ENCODE results near the gene PFKL. TPM values are rescaled to one million over a fixed set of nuclear protein-coding genes. Genes with fewer than 3 reads are reported as not detected.

The PFKL gene
- total RNA-seq, 2 experiments from 2014 or later, result 218 to 221 TPM

DNA sequence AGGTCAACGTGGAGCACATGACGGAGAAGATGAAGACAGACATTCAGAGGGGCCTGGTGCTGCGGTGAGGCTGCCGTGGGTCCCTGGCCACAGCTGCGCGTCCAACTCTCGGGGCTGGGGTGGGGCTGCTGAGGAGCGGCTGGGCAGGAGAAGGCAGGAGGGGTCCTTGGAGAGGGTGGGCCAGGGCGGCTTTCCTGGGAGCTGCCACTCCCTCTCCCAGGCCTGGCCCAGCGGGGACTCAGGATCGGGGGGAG is 24.9 kb downstream of the PFKL start:
- Mint-ChIP-seq H3K4me1 (no peaks in the 10 kb centered on the region), H3K4me3 (no peak overlapping the region), H3K27ac (no peak overlapping the region), H3K27me3 (no peaks in the 10 kb centered on the region), H3K9me3 (no peaks in the 10 kb centered on the region), H3K36me3 (ENCODE audit: low read depth) (peaks cover 17% of the 10 kb centered on the region)
- ChIA-PET POLR2A (interaction anchor here (1.4 kb wide), 1 partner anchor 8 kb away, joined by 3 read pairs; no protein-coding TSS in a partner anchor), CTCF (no interaction called here)
- no peak for DNase-seq

- H3K4me3 Mint-ChIP-seq, result no peak overlapping the region
- no peak overlapping the region for H3K27ac Mint-ChIP-seq
- CTCF ChIA-PET, result no interaction called here
- DNase-seq, result no peak
- POLR2A ChIA-PET, result interaction anchor here (1.0 kb wide), 1 partner anchor 9 kb away, joined by 3 read pairs; no protein-coding TSS in a partner anchor
- peaks cover 17% of the 10 kb centered on the region for H3K36me3 Mint-ChIP-seq (ENCODE audit: low read depth)
- no peaks in the 10 kb centered on the region for H3K9me3 Mint-ChIP-seq
- H3K4me1 Mint-ChIP-seq, result no peaks in the 10 kb centered on the region
- H3K27me3 Mint-ChIP-seq, result no peaks in the 10 kb centered on the region
These were observed 25.8 kb downstream of the PFKL start for GRCh38 chr21:44325386-44326271.

DNA sequence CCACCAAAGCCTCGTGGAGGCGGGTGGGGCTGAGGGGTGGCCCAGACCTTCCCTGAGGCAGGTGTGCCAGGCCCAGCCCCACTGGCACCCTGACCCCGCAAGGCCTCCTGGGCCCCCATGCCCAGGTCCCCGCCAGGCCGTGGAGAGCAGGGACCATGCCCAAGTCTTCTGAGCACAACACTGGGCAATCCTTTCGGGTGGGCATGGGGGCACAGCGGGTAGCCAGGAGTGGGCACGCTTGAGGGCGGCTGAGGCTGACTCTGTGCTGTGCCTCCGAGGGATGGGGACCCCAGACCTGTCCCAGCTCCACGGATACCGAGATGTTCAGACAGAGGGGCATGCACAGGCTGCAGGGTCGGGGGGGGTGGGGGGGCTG is 26.4 kb downstream of the PFKL start:
- DNase-seq, result no peak
- H3K9me3 Mint-ChIP-seq, result no peaks in the 10 kb centered on the region
- H3K27ac Mint-ChIP-seq, result no peak overlapping the region
- H3K4me1 Mint-ChIP-seq, result no peaks in the 10 kb centered on the region
- no peak overlapping the region for H3K4me3 Mint-ChIP-seq
- CTCF ChIA-PET, result no interaction called here
- peaks cover 17% of the 10 kb centered on the region for H3K36me3 Mint-ChIP-seq (ENCODE audit: low read depth)
- H3K27me3 Mint-ChIP-seq, result no peaks in the 10 kb centered on the region
- POLR2A ChIA-PET, result interaction anchor here (1.0 kb wide), 1 partner anchor 8 kb away, joined by 3 read pairs; no protein-coding TSS in a partner anchor

GRCh38 chr21:44326716-44327602 is 27.1 kb downstream of the PFKL start:
- no peaks in the 10 kb centered on the region for H3K9me3 Mint-ChIP-seq
- CTCF ChIA-PET, result no interaction called here
- no peak overlapping the region for H3K27ac Mint-ChIP-seq
- H3K27me3 Mint-ChIP-seq, result no peaks in the 10 kb centered on the region
- H3K4me1 Mint-ChIP-seq, result no peaks in the 10 kb centered on the region
- POLR2A ChIA-PET, result no interaction called here
- no peak overlapping the region for H3K4me3 Mint-ChIP-seq
- DNase-seq, result no peak
- peaks cover 15% of the 10 kb centered on the region for H3K36me3 Mint-ChIP-seq (ENCODE audit: low read depth)

DNA sequence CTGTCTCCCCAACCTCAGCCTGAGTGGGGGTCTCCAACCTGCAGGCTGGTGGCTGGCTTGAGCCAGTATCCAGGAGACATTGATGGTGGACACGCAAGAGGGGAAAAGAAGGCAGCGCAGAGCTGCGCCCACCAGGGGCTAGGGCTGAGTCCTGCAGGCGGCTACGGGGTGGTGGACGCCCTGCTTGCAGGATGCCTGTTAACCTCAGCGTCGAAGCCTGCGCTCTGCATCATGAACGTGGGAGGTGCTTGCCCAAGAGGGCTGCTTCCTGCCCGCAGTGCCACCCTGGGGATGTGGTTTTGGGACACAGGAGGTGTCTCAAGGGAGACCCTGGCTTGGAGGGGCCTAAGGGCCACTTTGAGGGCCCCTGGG is 27.7 kb downstream of the PFKL start:
- H3K36me3 Mint-ChIP-seq (ENCODE audit: low read depth), result peaks cover 16% of the 10 kb centered on the region
- CTCF ChIA-PET, result no interaction called here
- H3K27ac Mint-ChIP-seq, result no peak overlapping the region
- POLR2A ChIA-PET, result interaction anchor here (1.0 kb wide), 1 partner anchor 11 kb away, joined by 3 read pairs; no protein-coding TSS in a partner anchor
- H3K4me1 Mint-ChIP-seq, result no peaks in the 10 kb centered on the region
- H3K27me3 Mint-ChIP-seq, result no peaks in the 10 kb centered on the region
- H3K4me3 Mint-ChIP-seq, result no peak overlapping the region
- no peak for DNase-seq
- H3K9me3 Mint-ChIP-seq, result no peaks in the 10 kb centered on the region

DNA sequence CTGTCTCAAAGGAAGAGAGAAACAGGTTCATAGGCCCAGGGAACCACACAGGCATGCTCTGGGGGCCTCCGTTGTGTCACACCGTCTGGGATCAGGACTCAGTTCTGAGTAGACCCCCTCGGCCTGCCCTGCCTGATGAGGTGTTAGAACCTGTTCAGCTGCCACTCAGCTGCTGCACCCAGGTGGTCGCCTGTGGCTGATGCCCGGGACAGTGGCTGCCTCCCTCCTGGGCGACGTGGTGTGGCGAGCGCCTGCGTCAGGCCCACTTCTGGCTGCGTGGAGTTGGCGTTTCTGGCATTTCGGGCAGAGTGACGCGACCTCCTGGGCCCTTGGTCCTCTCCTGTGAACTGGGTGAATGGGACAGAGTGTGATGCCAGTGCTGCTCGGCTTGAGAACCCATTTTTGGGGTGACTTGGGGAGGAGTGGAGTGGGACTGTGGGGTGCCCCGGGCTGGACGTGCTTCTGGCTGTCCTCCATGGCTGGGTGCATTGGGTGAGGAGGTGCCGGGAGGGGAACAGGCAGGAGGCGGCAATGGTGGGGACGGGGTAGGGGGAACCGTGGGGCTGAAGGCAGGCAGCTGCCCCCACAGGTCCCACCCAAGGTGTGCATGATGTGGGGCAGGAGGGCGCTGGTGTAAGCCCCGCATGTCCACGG is 28.5 kb downstream of the PFKL start:
- H3K9me3 Mint-ChIP-seq, result no peaks in the 10 kb centered on the region
- DNase-seq, result no peak
- no peaks in the 10 kb centered on the region for H3K4me1 Mint-ChIP-seq
- no peak overlapping the region for H3K4me3 Mint-ChIP-seq
- CTCF ChIA-PET, result no interaction called here
- peaks cover 9% of the 10 kb centered on the region for H3K36me3 Mint-ChIP-seq (ENCODE audit: low read depth)
- H3K27me3 Mint-ChIP-seq, result no peaks in the 10 kb centered on the region
- H3K27ac Mint-ChIP-seq, result no peak overlapping the region
- POLR2A ChIA-PET, result interaction anchor here (1.0 kb wide), 1 partner anchor 10 kb away, joined by 3 read pairs; no protein-coding TSS in a partner anchor

DNA sequence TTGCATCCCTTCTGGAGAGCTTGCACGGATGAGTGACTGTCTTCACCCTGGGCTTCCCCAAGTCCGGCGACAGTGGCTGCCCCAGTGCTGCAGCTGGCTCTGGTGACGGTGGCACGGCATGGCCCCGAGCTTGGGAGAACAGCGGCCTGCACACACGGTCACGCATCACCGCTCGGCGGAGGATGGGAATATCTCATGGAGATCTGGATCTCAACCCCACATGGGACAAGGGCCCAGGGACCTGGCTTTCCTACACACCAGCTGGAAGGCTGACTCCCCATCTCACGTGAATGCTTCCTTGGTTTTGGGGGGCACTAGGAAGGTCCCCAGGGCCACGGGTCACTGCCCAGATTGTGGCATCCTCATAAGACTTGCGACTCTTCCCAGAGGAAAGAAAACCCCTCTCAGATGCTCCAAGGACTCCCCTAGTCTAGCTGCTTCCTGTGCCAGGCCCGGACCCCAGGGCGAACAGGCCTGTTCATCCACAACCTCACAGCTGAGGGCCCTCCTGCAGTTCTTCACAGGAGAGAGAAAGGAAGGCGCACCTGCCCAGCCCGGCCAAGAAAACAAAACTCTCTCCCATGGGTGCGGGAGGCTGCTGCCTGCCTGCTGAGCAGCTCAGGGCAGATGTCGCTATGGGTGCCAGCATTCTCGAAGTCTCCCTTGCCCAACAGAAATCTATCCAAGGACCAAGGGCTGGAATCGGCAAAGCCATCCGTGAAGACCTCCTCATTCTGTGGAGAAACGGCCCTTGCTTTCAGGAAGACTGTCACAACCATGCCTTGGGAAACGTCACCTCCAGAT is 29.4 kb downstream of the PFKL start:
- H3K27me3 Mint-ChIP-seq, result no peaks in the 10 kb centered on the region
- no peak for DNase-seq
- ChIA-PET CTCF (no interaction called here), POLR2A (interaction anchor here (1.1 to 1.4 kb wide), 2 partner anchors 11 to 14 kb away, joined by 3 to 4 read pairs; no protein-coding TSS in a partner anchor)
- H3K9me3 Mint-ChIP-seq, result no peaks in the 10 kb centered on the region
- H3K36me3 Mint-ChIP-seq (ENCODE audit: low read depth), result peaks cover 9% of the 10 kb centered on the region
- no peak overlapping the region for H3K27ac Mint-ChIP-seq
- no peak overlapping the region for H3K4me3 Mint-ChIP-seq
- no peaks in the 10 kb centered on the region for H3K4me1 Mint-ChIP-seq

- Mint-ChIP-seq H3K27me3 (no peaks in the 10 kb centered on the region), H3K36me3 (ENCODE audit: low read depth) (peaks cover 9% of the 10 kb centered on the region), H3K4me3 (no peak overlapping the region), H3K4me1 (no peaks in the 10 kb centered on the region), H3K9me3 (no peaks in the 10 kb centered on the region), H3K27ac (no peak overlapping the region)
- CTCF ChIA-PET, result no interaction called here
- no peak for DNase-seq
- POLR2A ChIA-PET, result interaction anchor here (1.1 to 1.4 kb wide), 3 partner anchors 10 to 15 kb away, joined by 3 to 4 read pairs (median 4); no protein-coding TSS in a partner anchor
These were observed 30.3 kb downstream of the PFKL start for GRCh38 chr21:44329971-44330681.

- POLR2A ChIA-PET, result interaction anchor here (1.4 kb wide), 3 partner anchors 10 to 12 kb away, joined by 3 to 4 read pairs (median 3); no protein-coding TSS in a partner anchor
- Mint-ChIP-seq H3K27ac (no peak overlapping the region), H3K27me3 (no peaks in the 10 kb centered on the region), H3K4me1 (no peaks in the 10 kb centered on the region), H3K4me3 (no peak overlapping the region), H3K9me3 (no peaks in the 10 kb centered on the region), H3K36me3 (ENCODE audit: low read depth) (peaks cover 6% of the 10 kb centered on the region)
- DNase-seq, result no peak
- CTCF ChIA-PET, result no interaction called here
These were observed 30.8 kb downstream of the PFKL start for GRCh38 chr21:44330698-44331097.

GRCh38 chr21:44331209-44331608 is 31.4 kb downstream of the PFKL start:
- no peak overlapping the region for H3K27ac Mint-ChIP-seq
- no peaks in the 10 kb centered on the region for H3K27me3 Mint-ChIP-seq
- no peak overlapping the region for H3K4me3 Mint-ChIP-seq
- peaks cover 3% of the 10 kb centered on the region for H3K36me3 Mint-ChIP-seq (ENCODE audit: low read depth)
- H3K4me1 Mint-ChIP-seq, result no peaks in the 10 kb centered on the region
- CTCF ChIA-PET, result no interaction called here
- no peak for DNase-seq
- POLR2A ChIA-PET, result interaction anchor here (1.4 kb wide), 2 partner anchors 9 to 12 kb away, joined by 3 to 4 read pairs; no protein-coding TSS in a partner anchor
- H3K9me3 Mint-ChIP-seq, result no peaks in the 10 kb centered on the region

- H3K27ac Mint-ChIP-seq, result no peak overlapping the region
- no peak for DNase-seq
- H3K27me3 Mint-ChIP-seq, result no peaks in the 10 kb centered on the region
- H3K9me3 Mint-ChIP-seq, result no peaks in the 10 kb centered on the region
- CTCF ChIA-PET, result no interaction called here
- H3K36me3 Mint-ChIP-seq (ENCODE audit: low read depth), result peaks cover 3% of the 10 kb centered on the region
- H3K4me1 Mint-ChIP-seq, result no peaks in the 10 kb centered on the region
- POLR2A ChIA-PET, result interaction anchor here (0.8 to 1.4 kb wide), 3 partner anchors 9 to 16 kb away, joined by 3 to 4 read pairs (median 3); no protein-coding TSS in a partner anchor
- H3K4me3 Mint-ChIP-seq, result no peak overlapping the region
These were observed 31.9 kb downstream of the PFKL start for GRCh38 chr21:44331650-44332307.
